ENCODE measurements around the gene DCDC1.
"Not testable (repeated sequence)": the region's sequence is repeated elsewhere in the genome, so short reads cannot be mapped to it uniquely, and the experiment has no call there.

DNA sequence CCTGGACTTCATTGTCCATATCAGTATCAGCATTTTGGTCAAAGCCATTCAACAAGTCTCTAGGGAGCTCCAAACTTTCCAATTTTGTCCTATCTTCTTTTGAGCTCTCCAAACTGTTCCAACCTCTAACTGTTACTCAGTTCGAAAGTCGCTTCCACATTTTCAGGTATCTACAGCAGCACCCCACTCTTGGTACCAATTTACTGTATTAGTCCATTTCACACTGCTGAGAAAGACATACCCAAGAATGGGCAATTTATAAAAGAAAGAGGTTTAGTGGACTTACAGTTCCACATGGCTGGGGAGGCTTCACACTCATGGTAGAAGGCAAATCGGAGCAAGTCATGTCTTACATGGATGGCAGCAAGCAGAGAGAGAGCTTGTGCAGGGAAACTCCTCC, 96.0 kb downstream of the DCDC1 start:
- not testable (repeated sequence) for TF ChIP-seq CTCF (IDR thresholded peaks at IDR 0.05); POLR2AphosphoS5 (IDR thresholded peaks at IDR 0.05; ENCODE audit: low read depth, low read length); REST (IDR thresholded peaks at IDR 0.05; ENCODE audit: insufficient read depth in 1 of 2, low read depth in 2 of 2, low read length in 1 of 2)

Data from Panc1 (cell line).